ENCODE measurements around the gene FRMD3.

The FRMD3 gene

GRCh38 chr9:83323148-83323547 lies 215.1 kb downstream of the FRMD3 start:
- H3K27me3 ChIP-seq (ENCODE audit: insufficient read depth, low read length): no peaks in the 10 kb centered on the region
- H3K36me3 ChIP-seq (ENCODE audit: insufficient read depth, low read length): no peaks in the 10 kb centered on the region
- no peaks in the 10 kb centered on the region for H3K9me3 ChIP-seq (ENCODE audit: low read length)
- H3K4me1 ChIP-seq (ENCODE audit: insufficient read depth, low read length): peaks cover 7% of the 10 kb centered on the region
- no peak overlapping the region for H2AFZ ChIP-seq (ENCODE audit: low read depth, low read length)
- no peak overlapping the region for H3K4me3 ChIP-seq (ENCODE audit: low read length)

- no peaks in the 10 kb centered on the region for H3K27me3 ChIP-seq (ENCODE audit: insufficient read depth, low read length)
- peaks cover 4% of the 10 kb centered on the region for H3K4me1 ChIP-seq (ENCODE audit: insufficient read depth, low read length)
- no peaks in the 10 kb centered on the region for H3K36me3 ChIP-seq (ENCODE audit: insufficient read depth, low read length)
- no peak overlapping the region for H3K4me3 ChIP-seq (ENCODE audit: low read length)
- H3K9me3 ChIP-seq (ENCODE audit: low read length): no peaks in the 10 kb centered on the region
- no peak overlapping the region for H2AFZ ChIP-seq (ENCODE audit: low read depth, low read length)
Measured at GRCh38 chr9:83322438-83322837, 215.8 kb downstream of the FRMD3 start.

GRCh38 chr9:83317244-83317643 lies 221.0 kb downstream of the FRMD3 start:
- H3K4me3 ChIP-seq (ENCODE audit: low read length): no peak overlapping the region
- H3K9me3 ChIP-seq (ENCODE audit: low read length): peaks cover 2% of the 10 kb centered on the region
- no peak overlapping the region for H2AFZ ChIP-seq (ENCODE audit: low read depth, low read length)
- H3K27me3 ChIP-seq (ENCODE audit: insufficient read depth, low read length): no peaks in the 10 kb centered on the region
- no peaks in the 10 kb centered on the region for H3K36me3 ChIP-seq (ENCODE audit: insufficient read depth, low read length)
- no peaks in the 10 kb centered on the region for H3K4me1 ChIP-seq (ENCODE audit: insufficient read depth, low read length)

GRCh38 chr9:83315649-83316048 lies 222.6 kb downstream of the FRMD3 start:
- Histone ChIP-seq H3K4me3 (ENCODE audit: low read length) (no peak overlapping the region), H3K4me1 (ENCODE audit: insufficient read depth, low read length) (no peaks in the 10 kb centered on the region), H3K36me3 (ENCODE audit: insufficient read depth, low read length) (no peaks in the 10 kb centered on the region), H3K9me3 (ENCODE audit: low read length) (peaks cover 2% of the 10 kb centered on the region), H2AFZ (ENCODE audit: low read depth, low read length) (no peak overlapping the region), H3K27me3 (ENCODE audit: insufficient read depth, low read length) (no peaks in the 10 kb centered on the region)

- no peaks in the 10 kb centered on the region for H3K36me3 ChIP-seq (ENCODE audit: insufficient read depth, low read length)
- no peaks in the 10 kb centered on the region for H3K27me3 ChIP-seq (ENCODE audit: insufficient read depth, low read length)
- no peaks in the 10 kb centered on the region for H3K4me1 ChIP-seq (ENCODE audit: insufficient read depth, low read length)
- peaks cover 2% of the 10 kb centered on the region for H3K9me3 ChIP-seq (ENCODE audit: low read length)
- no peak overlapping the region for H2AFZ ChIP-seq (ENCODE audit: low read depth, low read length)
- H3K4me3 ChIP-seq (ENCODE audit: low read length): no peak overlapping the region
Measured at GRCh38 chr9:83313781-83314180, 224.4 kb downstream of the FRMD3 start.

- Histone ChIP-seq H3K9me3 (ENCODE audit: low read length) (peaks cover 2% of the 10 kb centered on the region), H2AFZ (ENCODE audit: low read depth, low read length) (no peak overlapping the region), H3K27me3 (ENCODE audit: insufficient read depth, low read length) (no peaks in the 10 kb centered on the region), H3K4me3 (ENCODE audit: low read length) (no peak overlapping the region), H3K4me1 (ENCODE audit: insufficient read depth, low read length) (no peaks in the 10 kb centered on the region), H3K36me3 (ENCODE audit: insufficient read depth, low read length) (no peaks in the 10 kb centered on the region)
Measured at GRCh38 chr9:83312537-83312936, 225.7 kb downstream of the FRMD3 start.

GRCh38 chr9:83307066-83307724 lies 231.0 kb downstream of the FRMD3 start:
- Histone ChIP-seq H3K27me3 (ENCODE audit: insufficient read depth, low read length) (no peaks in the 10 kb centered on the region), H2AFZ (ENCODE audit: low read depth, low read length) (no peak overlapping the region), H3K4me1 (ENCODE audit: insufficient read depth, low read length) (no peaks in the 10 kb centered on the region), H3K36me3 (ENCODE audit: insufficient read depth, low read length) (no peaks in the 10 kb centered on the region), H3K4me3 (ENCODE audit: low read length) (no peak overlapping the region), H3K9me3 (ENCODE audit: low read length) (no peaks in the 10 kb centered on the region)

GRCh38 chr9:83304686-83305085 lies 233.5 kb downstream of the FRMD3 start:
- no peaks in the 10 kb centered on the region for H3K27me3 ChIP-seq (ENCODE audit: insufficient read depth, low read length)

GRCh38 chr9:83299571-83299970 lies 238.6 kb downstream of the FRMD3 start:
- Histone ChIP-seq H2AFZ (ENCODE audit: low read depth, low read length) (no peak overlapping the region), H3K9me3 (ENCODE audit: low read length) (no peaks in the 10 kb centered on the region), H3K27me3 (ENCODE audit: insufficient read depth, low read length) (no peaks in the 10 kb centered on the region), H3K4me1 (ENCODE audit: insufficient read depth, low read length) (peaks cover 10% of the 10 kb centered on the region), H3K36me3 (ENCODE audit: insufficient read depth, low read length) (peaks cover 3% of the 10 kb centered on the region), H3K4me3 (ENCODE audit: low read length) (no peak overlapping the region)

More at GRCh38 chr9:83304686-83305085, 233.5 kb downstream of the FRMD3 start:
- no peak overlapping the region for H3K4me3 ChIP-seq (ENCODE audit: low read length)
- H3K4me1 ChIP-seq (ENCODE audit: insufficient read depth, low read length): peaks cover 4% of the 10 kb centered on the region
- no peaks in the 10 kb centered on the region for H3K36me3 ChIP-seq (ENCODE audit: insufficient read depth, low read length)
- no peaks in the 10 kb centered on the region for H3K9me3 ChIP-seq (ENCODE audit: low read length)
- H2AFZ ChIP-seq (ENCODE audit: low read depth, low read length): no peak overlapping the region

GRCh38 chr9:83299094-83299493 lies 239.1 kb downstream of the FRMD3 start:
- H3K4me3 ChIP-seq (ENCODE audit: low read length): no peak overlapping the region
- H3K27me3 ChIP-seq (ENCODE audit: insufficient read depth, low read length): no peaks in the 10 kb centered on the region
- no peaks in the 10 kb centered on the region for H3K9me3 ChIP-seq (ENCODE audit: low read length)
- H2AFZ ChIP-seq (ENCODE audit: low read depth, low read length): no peak overlapping the region
- H3K4me1 ChIP-seq (ENCODE audit: insufficient read depth, low read length): peaks cover 10% of the 10 kb centered on the region
- peaks cover 3% of the 10 kb centered on the region for H3K36me3 ChIP-seq (ENCODE audit: insufficient read depth, low read length)

- Histone ChIP-seq H3K4me1 (ENCODE audit: insufficient read depth, low read length) (peaks cover 10% of the 10 kb centered on the region), H2AFZ (ENCODE audit: low read depth, low read length) (no peak overlapping the region), H3K27me3 (ENCODE audit: insufficient read depth, low read length) (no peaks in the 10 kb centered on the region), H3K9me3 (ENCODE audit: low read length) (no peaks in the 10 kb centered on the region), H3K4me3 (ENCODE audit: low read length) (no peak overlapping the region), H3K36me3 (ENCODE audit: insufficient read depth, low read length) (peaks cover 3% of the 10 kb centered on the region)
Measured at GRCh38 chr9:83296123-83296522, 242.1 kb downstream of the FRMD3 start.

GRCh38 chr9:83294816-83295215 lies 243.4 kb downstream of the FRMD3 start:
- Histone ChIP-seq H2AFZ (ENCODE audit: low read depth, low read length) (no peak overlapping the region), H3K9me3 (ENCODE audit: low read length) (no peaks in the 10 kb centered on the region), H3K36me3 (ENCODE audit: insufficient read depth, low read length) (peaks cover 3% of the 10 kb centered on the region), H3K4me3 (ENCODE audit: low read length) (no peak overlapping the region), H3K27me3 (ENCODE audit: insufficient read depth, low read length) (no peaks in the 10 kb centered on the region), H3K4me1 (ENCODE audit: insufficient read depth, low read length) (peaks cover 7% of the 10 kb centered on the region)

GRCh38 chr9:83291196-83291595 lies 247.0 kb downstream of the FRMD3 start:
- no peaks in the 10 kb centered on the region for H3K9me3 ChIP-seq (ENCODE audit: low read length)
- no peaks in the 10 kb centered on the region for H3K27me3 ChIP-seq (ENCODE audit: insufficient read depth, low read length)
- H3K4me3 ChIP-seq (ENCODE audit: low read length): no peak overlapping the region
- no peaks in the 10 kb centered on the region for H3K36me3 ChIP-seq (ENCODE audit: insufficient read depth, low read length)
- H2AFZ ChIP-seq (ENCODE audit: low read depth, low read length): no peak overlapping the region
- peaks cover 3% of the 10 kb centered on the region for H3K4me1 ChIP-seq (ENCODE audit: insufficient read depth, low read length)

- H3K9me3 ChIP-seq (ENCODE audit: low read length): no peaks in the 10 kb centered on the region
Measured at GRCh38 chr9:83290692-83291091, 247.5 kb downstream of the FRMD3 start.

More at GRCh38 chr9:83290692-83291091, 247.5 kb downstream of the FRMD3 start:
- H3K36me3 ChIP-seq (ENCODE audit: insufficient read depth, low read length): no peaks in the 10 kb centered on the region
- H3K4me3 ChIP-seq (ENCODE audit: low read length): no peak overlapping the region
- no peak overlapping the region for H2AFZ ChIP-seq (ENCODE audit: low read depth, low read length)
- H3K27me3 ChIP-seq (ENCODE audit: insufficient read depth, low read length): no peaks in the 10 kb centered on the region
- peaks cover 6% of the 10 kb centered on the region for H3K4me1 ChIP-seq (ENCODE audit: insufficient read depth, low read length)
